Fibroblast of lung (primary cell): ENCODE results near the gene MRPL48.

Source experiments
- EZH2 ChIP-seq: IDR thresholded peaks from 2 replicates; pipeline ENCODE4 v1.5.1; 2012; ENCODE audit warnings: low read length, control low read depth, mild to moderate bottlenecking; ENCODE audit errors: missing control alignments
- TF ChIP-seq, protein P1 (sequence below), 2 donors: IDR thresholded peaks in 1 of 2; conservative IDR thresholded peaks in 1 of 2; 1 replicate in 1 of 2; 2 replicates in 1 of 2; pipeline ENCODE4 v1.5.1; 2011 to 2012; ENCODE audit warnings: low read length in 2 of 2, control low read depth in 1 of 2, inconsistent platforms in 1 of 2, low read depth in 1 of 2, mild to moderate bottlenecking in 1 of 2

DNA sequence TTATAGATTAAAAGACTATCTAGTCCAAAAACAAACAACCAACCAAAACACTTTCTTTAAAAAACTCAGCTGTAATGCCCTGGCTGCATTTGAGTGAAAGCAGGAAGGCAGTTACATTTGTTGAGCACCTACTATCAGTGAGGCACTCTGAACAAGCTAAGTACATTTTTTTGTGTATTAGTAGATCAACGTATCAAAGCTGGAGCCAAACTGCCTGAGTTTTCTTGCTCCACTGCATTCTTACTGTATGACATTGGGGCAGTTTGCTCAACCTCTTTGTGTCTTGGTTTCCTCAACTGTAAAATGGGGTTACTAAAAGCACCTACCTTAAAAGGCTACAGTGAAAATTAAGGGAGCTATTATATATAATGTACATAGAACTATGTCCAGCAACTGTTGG is 67.0 kb downstream of the MRPL48 start:
- TF ChIP-seq, protein P1, sequence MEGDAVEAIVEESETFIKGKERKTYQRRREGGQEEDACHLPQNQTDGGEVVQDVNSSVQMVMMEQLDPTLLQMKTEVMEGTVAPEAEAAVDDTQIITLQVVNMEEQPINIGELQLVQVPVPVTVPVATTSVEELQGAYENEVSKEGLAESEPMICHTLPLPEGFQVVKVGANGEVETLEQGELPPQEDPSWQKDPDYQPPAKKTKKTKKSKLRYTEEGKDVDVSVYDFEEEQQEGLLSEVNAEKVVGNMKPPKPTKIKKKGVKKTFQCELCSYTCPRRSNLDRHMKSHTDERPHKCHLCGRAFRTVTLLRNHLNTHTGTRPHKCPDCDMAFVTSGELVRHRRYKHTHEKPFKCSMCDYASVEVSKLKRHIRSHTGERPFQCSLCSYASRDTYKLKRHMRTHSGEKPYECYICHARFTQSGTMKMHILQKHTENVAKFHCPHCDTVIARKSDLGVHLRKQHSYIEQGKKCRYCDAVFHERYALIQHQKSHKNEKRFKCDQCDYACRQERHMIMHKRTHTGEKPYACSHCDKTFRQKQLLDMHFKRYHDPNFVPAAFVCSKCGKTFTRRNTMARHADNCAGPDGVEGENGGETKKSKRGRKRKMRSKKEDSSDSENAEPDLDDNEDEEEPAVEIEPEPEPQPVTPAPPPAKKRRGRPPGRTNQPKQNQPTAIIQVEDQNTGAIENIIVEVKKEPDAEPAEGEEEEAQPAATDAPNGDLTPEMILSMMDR (conservative IDR thresholded peaks at IDR 0.05 in 1 of 2, IDR thresholded peaks at IDR 0.05 in 1 of 2; ENCODE audit: low read depth in 1 of 2, low read length in 2 of 2), result no peak
- no peak for TF ChIP-seq EZH2
